PC-3 (cell line): ENCODE measurements around the gene PTPRQ.

Source experiments
- EZH2 ChIP-seq: fragments of 300-600 bp; sonication (generic); IDR thresholded peaks from one replicate; pipeline ENCODE4 v1.6.1; 2017; ENCODE audit warnings: antibody characterized with exemption, mild to moderate bottlenecking, low read length; ENCODE audit not compliant: unreplicated experiment
- EZH2phosphoT487 ChIP-seq: fragments of 300-600 bp; sonication (generic); IDR thresholded peaks from 2 replicates; pipeline ENCODE4 v1.6.1; 2018; ENCODE audit warnings: mild to moderate bottlenecking, antibody characterized with exemption, low read length, borderline replicate concordance
- TF ChIP-seq, protein P1 (sequence below): fragments of 300-600 bp; sonication (generic); conservative IDR thresholded peaks from 2 replicates; pipeline ENCODE4 v1.5.1; 2017; ENCODE audit warnings: antibody characterized with exemption, low read depth, mild to moderate bottlenecking, low read length

DNA sequence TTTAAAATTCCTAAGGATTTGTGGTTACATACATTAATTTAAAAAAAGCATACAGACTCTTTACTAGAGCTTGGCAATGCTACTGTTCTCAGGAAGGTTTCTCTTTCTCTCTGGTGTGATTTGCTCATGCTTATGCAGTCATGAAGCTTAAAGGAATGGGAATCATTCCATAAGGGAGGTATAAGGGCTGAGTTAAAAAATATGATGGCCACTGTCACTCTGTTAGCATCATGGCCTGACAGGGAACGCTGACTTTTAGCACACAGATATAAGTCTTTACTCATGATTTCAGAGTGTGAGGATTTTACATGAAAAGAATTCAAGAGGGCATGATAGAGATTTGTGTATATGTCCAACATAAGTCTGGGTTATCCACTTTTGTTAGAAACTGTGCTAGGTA, 276.5 kb downstream of the PTPRQ start:
- TF ChIP-seq, protein P1, sequence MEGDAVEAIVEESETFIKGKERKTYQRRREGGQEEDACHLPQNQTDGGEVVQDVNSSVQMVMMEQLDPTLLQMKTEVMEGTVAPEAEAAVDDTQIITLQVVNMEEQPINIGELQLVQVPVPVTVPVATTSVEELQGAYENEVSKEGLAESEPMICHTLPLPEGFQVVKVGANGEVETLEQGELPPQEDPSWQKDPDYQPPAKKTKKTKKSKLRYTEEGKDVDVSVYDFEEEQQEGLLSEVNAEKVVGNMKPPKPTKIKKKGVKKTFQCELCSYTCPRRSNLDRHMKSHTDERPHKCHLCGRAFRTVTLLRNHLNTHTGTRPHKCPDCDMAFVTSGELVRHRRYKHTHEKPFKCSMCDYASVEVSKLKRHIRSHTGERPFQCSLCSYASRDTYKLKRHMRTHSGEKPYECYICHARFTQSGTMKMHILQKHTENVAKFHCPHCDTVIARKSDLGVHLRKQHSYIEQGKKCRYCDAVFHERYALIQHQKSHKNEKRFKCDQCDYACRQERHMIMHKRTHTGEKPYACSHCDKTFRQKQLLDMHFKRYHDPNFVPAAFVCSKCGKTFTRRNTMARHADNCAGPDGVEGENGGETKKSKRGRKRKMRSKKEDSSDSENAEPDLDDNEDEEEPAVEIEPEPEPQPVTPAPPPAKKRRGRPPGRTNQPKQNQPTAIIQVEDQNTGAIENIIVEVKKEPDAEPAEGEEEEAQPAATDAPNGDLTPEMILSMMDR: no peak
- TF ChIP-seq EZH2 (no peak), EZH2phosphoT487 (no peak)
